Astrocyte (in vitro differentiated cells and primary cell): ENCODE data around the gene PPIP5K1. TPM values are rescaled to one million over a fixed set of nuclear protein-coding genes. Genes with fewer than 3 reads are reported as not detected.
"Not testable (repeated sequence)": the region's sequence is repeated elsewhere in the genome, so short reads cannot be mapped to it uniquely, and the experiment has no call there.

ENCODE experiments used
- DNase-seq: peaks from one replicate; pipeline ENCODE4 v3.0.0-alpha.2; 2010; ENCODE audit warnings: low read depth
- FAIRE-seq: peaks from 2 replicates; lab custom pipeline; 2011; peaks lifted over from hg19 to GRCh38; lab: Jason Lieb, UNC
- H2AFZ ChIP-seq: 2 replicates; pipeline ENCODE4 v1.6.0; 2012; ENCODE audit warnings: low read depth, low read length, inconsistent platforms
- H3K27ac ChIP-seq: 2 replicates; pipeline ENCODE4 v1.5.1; 2011; ENCODE audit warnings: low read depth, low read length, inconsistent platforms
- H3K27me3 ChIP-seq: 2 replicates; pipeline ENCODE4 v1.6.0; 2011; ENCODE audit warnings: low read length, inconsistent platforms; ENCODE audit not compliant: insufficient read depth
- H3K36me3 ChIP-seq: 2 replicates; pipeline ENCODE4 v1.5.1; 2011; ENCODE audit warnings: low read length, inconsistent platforms; ENCODE audit not compliant: insufficient read depth
- H3K4me1 ChIP-seq: 2 replicates; pipeline ENCODE4 v1.5.1; 2011; ENCODE audit warnings: low read length, inconsistent platforms; ENCODE audit not compliant: insufficient read depth
- H3K4me2 ChIP-seq: 2 replicates; pipeline ENCODE4 v1.6.0; 2012; ENCODE audit warnings: low read length, inconsistent platforms
- H3K4me3 ChIP-seq: 2 replicates; pipeline ENCODE4 v1.5.1; 2011; ENCODE audit warnings: low read depth, mild to moderate bottlenecking, low read length, inconsistent platforms; ENCODE audit not compliant: insufficient read depth
- H3K79me2 ChIP-seq: 2 replicates; pipeline ENCODE4 v1.6.0; 2012; ENCODE audit warnings: mild to moderate bottlenecking, low read length, inconsistent platforms; ENCODE audit not compliant: insufficient read depth
- H3K9ac ChIP-seq: 2 replicates; pipeline ENCODE4 v1.6.0; 2012; ENCODE audit warnings: mild to moderate bottlenecking, low read length, inconsistent platforms
- H3K9me3 ChIP-seq: 2 replicates; pipeline ENCODE4 v1.5.1; 2012; ENCODE audit warnings: low read depth, mild to moderate bottlenecking, low read length, inconsistent platforms; ENCODE audit not compliant: insufficient read depth
- H4K20me1 ChIP-seq: 2 replicates; pipeline ENCODE4 v1.6.0; 2012; ENCODE audit warnings: low read length, inconsistent platforms; ENCODE audit not compliant: insufficient read depth
- H3K27ac Mint-ChIP-seq: one replicate; pipeline ENCODE4 v1.8.0; 2021; ENCODE audit warnings: mild to moderate bottlenecking, mixed read lengths; ENCODE audit not compliant: unreplicated experiment
- H3K27me3 Mint-ChIP-seq: one replicate; pipeline ENCODE4 v1.8.0; 2021; ENCODE audit warnings: low read depth, mixed read lengths; ENCODE audit not compliant: unreplicated experiment
- H3K36me3 Mint-ChIP-seq: one replicate; pipeline ENCODE4 v1.8.0; 2021; ENCODE audit warnings: low read depth, mixed read lengths; ENCODE audit not compliant: unreplicated experiment
- H3K4me1 Mint-ChIP-seq: one replicate; pipeline ENCODE4 v1.8.0; 2021; ENCODE audit warnings: low read depth, mixed read lengths; ENCODE audit not compliant: unreplicated experiment
- H3K4me3 Mint-ChIP-seq: one replicate; pipeline ENCODE4 v1.8.0; 2021; ENCODE audit warnings: mild to moderate bottlenecking, moderate library complexity, mixed read lengths; ENCODE audit not compliant: unreplicated experiment
- H3K9me3 Mint-ChIP-seq: one replicate; pipeline ENCODE4 v1.8.0; 2021; ENCODE audit warnings: mild to moderate bottlenecking, mixed read lengths; ENCODE audit not compliant: unreplicated experiment
- CTCF ChIP-seq: IDR thresholded peaks from 2 replicates; pipeline ENCODE4 v1.5.1; 2011; ENCODE audit warnings: low read depth, mild to moderate bottlenecking, inconsistent platforms, low read length, moderate library complexity; ENCODE audit not compliant: insufficient read depth
- EZH2 ChIP-seq: IDR thresholded peaks from 2 replicates; pipeline ENCODE4 v1.6.1; 2012; ENCODE audit warnings: mild to moderate bottlenecking, low read length, inconsistent platforms; ENCODE audit not compliant: insufficient read depth
- total RNA-seq: library from RNA; stranded (reverse); gene quantifications from 2 replicates; pipeline ENCODE4 v1.2.1, GENCODE V29; 2021

The PPIP5K1 gene
- total RNA-seq, 1 donor from 2014 or later: 21.4 TPM

GRCh38 chr15:43541785-43542184 lies 48.2 kb downstream of the PPIP5K1 start:
- Mint-ChIP-seq H3K36me3 (peaks cover 6% of the 10 kb centered on the region), H3K4me1 (no peaks in the 10 kb centered on the region), H3K27ac (no peak overlapping the region), H3K4me3 (no peak overlapping the region), H3K9me3 (no peaks in the 10 kb centered on the region), H3K27me3 (no peaks in the 10 kb centered on the region)
- Histone ChIP-seq H3K9me3 (no peaks in the 10 kb centered on the region), H3K79me2 (no peaks in the 10 kb centered on the region), H3K27ac (no peak overlapping the region), H3K4me1 (no peaks in the 10 kb centered on the region), H3K9ac (no peak overlapping the region), H3K36me3 (no peaks in the 10 kb centered on the region), H4K20me1 (no peaks in the 10 kb centered on the region), H3K27me3 (no peaks in the 10 kb centered on the region), H2AFZ (no peak overlapping the region), H3K4me3 (no peak overlapping the region), H3K4me2 (no peak overlapping the region)
- no peak for TF ChIP-seq CTCF
- TF ChIP-seq EZH2: no peak
- no peak for FAIRE-seq
- DNase-seq: no peak

GRCh38 chr15:43538091-43538490 lies 51.9 kb downstream of the PPIP5K1 start:
- TF ChIP-seq EZH2: no peak
- no peak for TF ChIP-seq CTCF
- no peak overlapping the region for H3K9ac ChIP-seq
- no peak overlapping the region for H3K4me3 Mint-ChIP-seq
- no peak overlapping the region for H3K4me3 ChIP-seq
- no peaks in the 10 kb centered on the region for H3K9me3 ChIP-seq
- H2AFZ ChIP-seq: no peak overlapping the region
- no peaks in the 10 kb centered on the region for H3K27me3 Mint-ChIP-seq
- H3K27ac Mint-ChIP-seq: no peak overlapping the region
- no peaks in the 10 kb centered on the region for H3K9me3 Mint-ChIP-seq
- H3K4me2 ChIP-seq: no peak overlapping the region
- no peaks in the 10 kb centered on the region for H3K4me1 Mint-ChIP-seq
- H3K36me3 ChIP-seq: no peaks in the 10 kb centered on the region
- H3K27ac ChIP-seq: no peak overlapping the region
- H3K79me2 ChIP-seq: no peaks in the 10 kb centered on the region
- no peak for DNase-seq
- H3K36me3 Mint-ChIP-seq: peaks cover 19% of the 10 kb centered on the region
- no peak for FAIRE-seq
- H4K20me1 ChIP-seq: no peaks in the 10 kb centered on the region
- no peaks in the 10 kb centered on the region for H3K4me1 ChIP-seq
- no peaks in the 10 kb centered on the region for H3K27me3 ChIP-seq

- Histone ChIP-seq H3K4me3 (no peak overlapping the region), H3K27ac (no peak overlapping the region), H3K79me2 (no peaks in the 10 kb centered on the region), H2AFZ (no peak overlapping the region), H3K36me3 (peaks cover 1% of the 10 kb centered on the region), H4K20me1 (no peaks in the 10 kb centered on the region), H3K4me2 (no peak overlapping the region), H3K9ac (no peak overlapping the region), H3K27me3 (no peaks in the 10 kb centered on the region), H3K9me3 (no peaks in the 10 kb centered on the region), H3K4me1 (no peaks in the 10 kb centered on the region)
- H3K27me3 Mint-ChIP-seq: no peaks in the 10 kb centered on the region
- DNase-seq (no peak), FAIRE-seq (no peak)
- no peak overlapping the region for H3K27ac Mint-ChIP-seq
- no peak for TF ChIP-seq EZH2
- no peak for TF ChIP-seq CTCF
- H3K4me3 Mint-ChIP-seq: no peak overlapping the region
- H3K36me3 Mint-ChIP-seq: peaks cover 29% of the 10 kb centered on the region
- peaks cover 10% of the 10 kb centered on the region for H3K4me1 Mint-ChIP-seq
- H3K9me3 Mint-ChIP-seq: no peaks in the 10 kb centered on the region
These were observed 55.1 kb downstream of the PPIP5K1 start for GRCh38 chr15:43534897-43535296.

GRCh38 chr15:43532826-43533225 lies 57.2 kb downstream of the PPIP5K1 start:
- not testable (repeated sequence) for DNase-seq, H3K4me1 ChIP-seq, FAIRE-seq, H3K36me3 ChIP-seq, H3K9ac ChIP-seq, H4K20me1 ChIP-seq, H3K27me3 Mint-ChIP-seq, H3K4me3 ChIP-seq, H3K4me3 Mint-ChIP-seq, H3K79me2 ChIP-seq, H3K27ac ChIP-seq, H3K4me2 ChIP-seq, H2AFZ ChIP-seq, H3K9me3 Mint-ChIP-seq, H3K27me3 ChIP-seq, H3K9me3 ChIP-seq, H3K27ac Mint-ChIP-seq
- peaks cover 13% of the 10 kb centered on the region for H3K4me1 Mint-ChIP-seq
- H3K36me3 Mint-ChIP-seq: peaks cover 32% of the 10 kb centered on the region
